Measurements from ENCODE around the gene MYH6. TPM values are rescaled to one million over a fixed set of nuclear protein-coding genes. Genes with fewer than 3 reads are reported as not detected.

The MYH6 gene
- total RNA-seq, 4 donors from 2014 or later = 0.20 TPM; not detected in 3

GRCh38 chr14:23442721-23443356 lies 34.8 kb upstream of the MYH6 start:
- DNase-seq (ENCODE audit: low spot score in 2 of 2) = peak in 1 of 2 donors; percentile 77
- H3K4me3 ChIP-seq (ENCODE audit: low read depth, poor library complexity, severe bottlenecking) = no peak overlapping the region
- intact Hi-C loops (cut with DNase I; ENCODE audit: low total_unique reads) = loop anchor here (10.0 kb wide), 1 partner anchor 98 kb away; no protein-coding TSS in a partner anchor
- TF ChIP-seq POLR2A (IDR thresholded peaks at IDR 0.05) = no peak
- TF ChIP-seq CTCF (IDR thresholded peaks at IDR 0.05) = no peak
- 84 to 85% methylated on average over 9 of the region's 9 CpGs for WGBS, 2 donors

- no peak for DNase-seq (ENCODE audit: low spot score in 2 of 2)
- no peak overlapping the region for H3K4me3 ChIP-seq (ENCODE audit: low read depth, poor library complexity, severe bottlenecking)
- TF ChIP-seq CTCF (IDR thresholded peaks at IDR 0.05) (no peak), POLR2A (IDR thresholded peaks at IDR 0.05) (no peak)
- 5 to 11% methylated on average over 1 of the region's 1 CpG for WGBS, 2 donors
- intact Hi-C loops (cut with DNase I; ENCODE audit: low total_unique reads) = loop anchor here (10.0 kb wide), 1 partner anchor 96 kb away; no protein-coding TSS in a partner anchor
Measured at GRCh38 chr14:23441076-23441475, 33.0 kb upstream of the MYH6 start.

GRCh38 chr14:23439107-23439835 lies 31.2 kb upstream of the MYH6 start:
- TF ChIP-seq POLR2A (IDR thresholded peaks at IDR 0.05) = no peak
- H3K4me3 ChIP-seq (ENCODE audit: low read depth, poor library complexity, severe bottlenecking) = no peak overlapping the region
- intact Hi-C loops (cut with DNase I; ENCODE audit: low total_unique reads) = no loop called here
- WGBS, 2 donors = 81 to 90% methylated on average over 6 of the region's 6 CpGs
- DNase-seq (ENCODE audit: low spot score in 2 of 2) = peak in 1 of 2 donors; percentile 64

GRCh38 chr14:23438101-23438971 lies 30.3 kb upstream of the MYH6 start:
- H3K4me3 ChIP-seq (ENCODE audit: low read depth, poor library complexity, severe bottlenecking) = no peak overlapping the region
- TF ChIP-seq POLR2A (IDR thresholded peaks at IDR 0.05) (no peak), CTCF (IDR thresholded peaks at IDR 0.05) (no peak)
- peak in 1 of 2 donors; percentile 75 for DNase-seq (ENCODE audit: low spot score in 2 of 2)
- 61 to 66% methylated on average over 15 of the region's 15 CpGs for WGBS, 2 donors
- intact Hi-C loops (cut with DNase I; ENCODE audit: low total_unique reads) = no loop called here

GRCh38 chr14:23437133-23438100 lies 29.3 kb upstream of the MYH6 start:
- TF ChIP-seq POLR2A (IDR thresholded peaks at IDR 0.05) (no peak), CTCF (IDR thresholded peaks at IDR 0.05) (no peak)
- DNase-seq (ENCODE audit: low spot score in 2 of 2) = peak in 1 of 2 donors; percentile 64
- no peak overlapping the region for H3K4me3 ChIP-seq (ENCODE audit: low read depth, poor library complexity, severe bottlenecking)
- 65 to 73% methylated on average over 8 of the region's 8 CpGs for WGBS, 2 donors
- intact Hi-C loops (cut with DNase I; ENCODE audit: low total_unique reads) = no loop called here

Measured in lower leg skin (tissue), 4 donors.